SW 1271 (cell line): ENCODE results near the gene AFAP1.
A peak's percentile ranks its signal among the peaks of the same experiment; 100 is the strongest.

Experiments
- DNase-seq, 2 experiments: peaks; one replicate each; lab custom pipeline; 2025; lab: John Stamatoyannopoulos, UW

Gene AFAP1

GRCh38 chr4:7967501-7968261 is 28.0 kb upstream of the AFAP1 start:
- no peak for DNase-seq

- DNase-seq: no peak
These were observed 27.4 kb upstream of the AFAP1 start for GRCh38 chr4:7967063-7967440.

GRCh38 chr4:7966281-7967062 is 26.8 kb upstream of the AFAP1 start:
- no peak for DNase-seq

- no peak for DNase-seq
These were observed 25.4 kb upstream of the AFAP1 start for GRCh38 chr4:7964890-7965662.

- DNase-seq: no peak
These were observed 24.8 kb upstream of the AFAP1 start for GRCh38 chr4:7964459-7964858.

- DNase-seq: no peak
These were observed 24.0 kb upstream of the AFAP1 start for GRCh38 chr4:7963691-7964090.

GRCh38 chr4:7962609-7963508 is 23.2 kb upstream of the AFAP1 start:
- DNase-seq: no peak

- DNase-seq: no peak
These were observed 21.4 kb upstream of the AFAP1 start for GRCh38 chr4:7960790-7961655.

GRCh38 chr4:7960017-7960789 is 20.5 kb upstream of the AFAP1 start:
- DNase-seq: no peak

- DNase-seq: no peak
These were observed 19.4 kb upstream of the AFAP1 start for GRCh38 chr4:7959078-7959477.

GRCh38 chr4:7956934-7957656 is 17.4 kb upstream of the AFAP1 start:
- DNase-seq: no peak

- DNase-seq: peak; percentile 22 to 66
These were observed 16.7 kb upstream of the AFAP1 start for GRCh38 chr4:7956270-7956808.

GRCh38 chr4:7955393-7955792 is 15.7 kb upstream of the AFAP1 start:
- DNase-seq: no peak

- DNase-seq: no peak
These were observed 13.0 kb upstream of the AFAP1 start for GRCh38 chr4:7952615-7953014.

GRCh38 chr4:7950301-7951092 is 10.8 kb upstream of the AFAP1 start:
- no peak for DNase-seq

GRCh38 chr4:7949759-7950158 is 10.1 kb upstream of the AFAP1 start:
- DNase-seq: no peak

GRCh38 chr4:7947927-7948326 is 8.3 kb upstream of the AFAP1 start:
- no peak for DNase-seq
